ENCODE data around the gene SAFB2.

Gene SAFB2

DNA sequence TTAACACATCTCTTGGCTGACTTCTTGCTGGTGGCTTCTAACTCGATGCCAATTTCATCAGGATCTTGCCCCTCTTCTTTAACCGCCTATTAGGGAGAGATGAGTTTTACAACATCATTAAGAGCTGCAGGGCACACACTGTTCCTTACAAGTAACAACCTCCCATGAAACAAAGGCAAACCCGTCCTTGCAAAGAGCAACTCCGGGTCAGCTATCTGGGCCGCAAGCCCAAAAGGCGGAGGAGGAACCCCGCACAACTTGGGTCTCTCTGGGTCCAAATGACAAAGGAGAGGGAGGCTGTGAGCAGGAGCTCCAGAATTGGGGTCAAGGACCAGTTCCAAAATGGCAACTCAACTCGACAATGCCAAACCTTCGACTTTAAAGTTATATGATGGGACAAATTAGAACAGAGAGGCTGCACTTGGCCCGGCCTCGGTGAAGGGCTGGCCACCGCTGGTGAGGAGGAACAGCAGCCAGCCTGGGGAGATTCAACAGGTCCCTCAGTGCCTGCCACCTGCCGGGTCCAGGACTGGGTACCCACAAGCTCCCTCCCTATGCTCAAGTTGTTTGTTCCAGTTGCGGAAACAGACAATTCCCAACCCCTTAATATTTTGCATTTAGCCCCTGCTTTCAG, 1.1 kb downstream of the SAFB2 start:
- TF ChIP-seq, protein P1, sequence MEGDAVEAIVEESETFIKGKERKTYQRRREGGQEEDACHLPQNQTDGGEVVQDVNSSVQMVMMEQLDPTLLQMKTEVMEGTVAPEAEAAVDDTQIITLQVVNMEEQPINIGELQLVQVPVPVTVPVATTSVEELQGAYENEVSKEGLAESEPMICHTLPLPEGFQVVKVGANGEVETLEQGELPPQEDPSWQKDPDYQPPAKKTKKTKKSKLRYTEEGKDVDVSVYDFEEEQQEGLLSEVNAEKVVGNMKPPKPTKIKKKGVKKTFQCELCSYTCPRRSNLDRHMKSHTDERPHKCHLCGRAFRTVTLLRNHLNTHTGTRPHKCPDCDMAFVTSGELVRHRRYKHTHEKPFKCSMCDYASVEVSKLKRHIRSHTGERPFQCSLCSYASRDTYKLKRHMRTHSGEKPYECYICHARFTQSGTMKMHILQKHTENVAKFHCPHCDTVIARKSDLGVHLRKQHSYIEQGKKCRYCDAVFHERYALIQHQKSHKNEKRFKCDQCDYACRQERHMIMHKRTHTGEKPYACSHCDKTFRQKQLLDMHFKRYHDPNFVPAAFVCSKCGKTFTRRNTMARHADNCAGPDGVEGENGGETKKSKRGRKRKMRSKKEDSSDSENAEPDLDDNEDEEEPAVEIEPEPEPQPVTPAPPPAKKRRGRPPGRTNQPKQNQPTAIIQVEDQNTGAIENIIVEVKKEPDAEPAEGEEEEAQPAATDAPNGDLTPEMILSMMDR (IDR thresholded peaks at IDR 0.05; ENCODE audit: low read depth, low read length): no peak
- peak overlapping the region; percentile 99 to 100 for H3K4me3 ChIP-seq (replicated peaks in 1 of 2; ENCODE audit: low read depth in 2 of 2, low read length in 2 of 2)
- DNase-seq (ENCODE audit: low read depth in 2 of 2): peak in 1 of 2 donors; percentile 24

DNA sequence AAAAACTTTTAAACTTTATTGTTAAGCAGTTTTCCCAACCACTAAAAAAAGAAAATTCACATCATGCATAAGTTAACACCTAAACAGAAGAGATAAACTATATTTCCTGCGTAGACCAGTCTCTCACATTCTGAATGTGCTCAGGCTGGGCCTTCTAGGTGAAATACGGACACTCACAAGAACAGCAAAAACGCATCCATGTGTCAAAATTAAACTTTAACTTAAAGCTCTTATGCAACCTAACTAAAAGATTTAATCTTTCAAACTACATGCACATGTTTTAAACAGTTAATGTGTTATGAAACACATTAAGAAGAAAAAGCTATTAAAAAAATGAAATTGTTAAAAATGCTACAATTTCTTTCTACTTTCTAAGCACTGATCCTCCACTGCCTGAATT, 2.6 kb downstream of the SAFB2 start:
- DNase-seq (ENCODE audit: low read depth in 2 of 2): no peak
- no peak overlapping the region for H3K4me3 ChIP-seq (replicated peaks in 1 of 2; ENCODE audit: low read depth in 2 of 2, low read length in 2 of 2)
- TF ChIP-seq, protein P1 (IDR thresholded peaks at IDR 0.05; ENCODE audit: low read depth, low read length): no peak

DNA sequence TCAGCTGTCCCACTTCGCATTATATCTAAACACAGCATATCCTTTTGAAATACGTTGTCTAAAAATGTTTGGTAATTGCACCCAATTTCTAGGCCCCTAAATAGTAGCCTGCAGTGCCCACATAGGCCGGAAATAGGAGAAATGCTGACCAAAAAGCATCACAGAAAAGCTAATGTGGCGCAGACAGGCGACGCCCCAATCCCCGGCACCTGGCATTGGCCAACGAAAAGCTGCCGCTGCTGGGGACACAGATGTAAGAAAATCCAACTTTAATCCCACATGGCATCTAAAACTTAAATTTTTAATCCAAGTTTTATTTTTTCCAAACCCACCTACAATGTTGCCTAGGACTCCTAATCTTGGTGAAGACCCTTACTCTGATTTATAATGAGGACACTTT, 4.0 kb downstream of the SAFB2 start:
- TF ChIP-seq, protein P1 (IDR thresholded peaks at IDR 0.05; ENCODE audit: low read depth, low read length): no peak
- no peak overlapping the region for H3K4me3 ChIP-seq (replicated peaks in 1 of 2; ENCODE audit: low read depth in 2 of 2, low read length in 2 of 2)

DNA sequence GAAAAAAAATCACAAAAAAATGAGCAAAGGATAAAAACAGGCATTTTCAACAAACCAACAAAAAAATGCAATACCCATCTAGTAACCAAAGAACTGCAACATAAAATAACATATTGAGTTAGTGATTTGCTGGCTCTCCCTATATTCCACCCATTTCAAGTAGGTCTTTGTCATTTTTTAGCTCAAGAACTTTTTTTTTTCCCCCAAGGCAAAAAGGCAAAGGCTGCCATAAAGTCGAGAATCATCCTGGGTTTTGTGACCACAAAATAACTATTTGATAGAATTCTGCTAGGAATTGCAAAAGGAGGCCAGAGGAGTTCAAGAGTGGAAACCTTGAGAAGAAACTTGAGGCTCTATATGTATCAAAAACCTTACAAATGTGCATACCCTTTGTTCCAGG, 5.5 kb downstream of the SAFB2 start:
- no peak for DNase-seq (ENCODE audit: low read depth in 2 of 2)
- no peak overlapping the region for H3K4me3 ChIP-seq (replicated peaks in 1 of 2; ENCODE audit: low read depth in 2 of 2, low read length in 2 of 2)
- TF ChIP-seq, protein P1 (IDR thresholded peaks at IDR 0.05; ENCODE audit: low read depth, low read length): no peak

More for the DNA sequence above, 4.0 kb downstream of the SAFB2 start:
- no peak for DNase-seq (ENCODE audit: low read depth in 2 of 2)

DNA sequence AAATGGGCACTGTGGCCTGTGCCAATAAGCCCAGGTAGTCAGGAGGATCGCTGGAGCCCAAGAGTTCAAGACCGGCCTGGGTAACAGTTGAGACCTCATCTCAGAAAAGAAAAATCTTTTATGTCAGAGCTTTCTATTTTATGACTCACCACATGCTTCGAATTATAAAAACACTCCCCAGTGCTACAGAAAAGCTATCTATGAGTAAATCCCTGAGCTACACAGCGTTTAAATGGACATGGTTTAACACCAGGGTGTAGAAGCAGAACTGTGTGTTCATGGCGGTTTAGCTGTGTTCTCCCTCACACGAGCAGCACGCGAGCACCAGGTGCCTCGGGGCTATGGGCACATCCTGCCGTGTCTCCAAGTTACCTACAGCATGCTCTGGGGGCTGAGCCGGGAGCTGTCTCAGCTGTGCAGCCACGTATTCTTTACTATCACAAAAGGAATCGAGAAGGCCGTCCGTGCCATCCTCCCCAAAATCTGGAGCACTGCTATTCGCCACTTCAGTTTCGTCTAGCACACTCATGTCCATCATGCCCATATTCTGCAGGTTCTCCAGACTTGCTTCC, 6.7 kb downstream of the SAFB2 start:
- no peak overlapping the region for H3K4me3 ChIP-seq (replicated peaks in 1 of 2; ENCODE audit: low read depth in 2 of 2, low read length in 2 of 2)
- TF ChIP-seq, protein P1 (IDR thresholded peaks at IDR 0.05; ENCODE audit: low read depth, low read length): no peak
- DNase-seq (ENCODE audit: low read depth in 2 of 2): peak in 1 of 2 donors; percentile 27

DNA sequence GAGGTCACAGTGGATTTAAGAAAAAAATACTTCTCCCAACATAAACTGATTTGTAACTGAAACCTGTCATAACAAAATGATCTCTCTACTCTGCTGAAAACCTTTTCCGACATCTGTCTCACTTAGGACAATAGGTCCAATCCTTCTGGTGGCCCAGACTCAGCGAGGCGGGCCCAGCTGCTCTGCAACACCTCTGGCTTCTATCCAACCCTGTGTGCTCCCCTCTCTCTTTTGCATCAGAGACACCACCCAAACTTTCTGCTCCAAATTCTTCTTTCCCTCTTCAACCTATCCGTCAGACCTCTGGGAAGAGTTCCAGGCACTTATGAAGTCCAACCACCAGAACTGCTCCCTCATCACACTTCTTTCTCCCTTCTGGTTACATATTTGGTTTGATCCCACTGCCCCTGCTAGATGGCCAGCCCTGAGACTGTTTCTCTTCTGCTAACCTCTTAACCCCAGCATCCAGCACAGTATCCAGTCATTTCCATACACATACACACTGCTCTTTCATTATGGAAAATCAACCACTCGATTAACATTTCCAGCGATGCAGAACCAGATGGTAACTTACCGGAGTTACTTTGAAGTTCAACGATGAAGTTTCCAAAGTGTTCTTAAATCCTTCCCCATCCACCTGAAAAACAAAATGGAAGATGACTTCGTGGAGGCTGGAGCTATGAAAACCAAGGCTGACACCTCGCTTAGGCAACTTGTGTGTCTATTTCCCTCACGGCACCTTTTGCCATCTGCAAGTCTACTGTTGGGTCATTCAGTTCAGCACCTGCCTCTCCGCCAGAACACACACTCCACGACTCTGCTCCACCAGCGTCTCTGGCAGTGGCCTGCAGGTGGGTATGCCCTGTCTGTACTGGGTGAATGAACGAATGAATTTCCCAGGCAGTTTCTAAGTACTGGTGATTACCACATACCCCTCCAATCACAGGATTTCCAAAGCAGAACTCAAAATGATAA, 9.4 kb downstream of the SAFB2 start:
- no peak for DNase-seq (ENCODE audit: low read depth in 2 of 2)
- H3K4me3 ChIP-seq (replicated peaks in 1 of 2; ENCODE audit: low read depth in 2 of 2, low read length in 2 of 2): no peak overlapping the region
- TF ChIP-seq, protein P1 (IDR thresholded peaks at IDR 0.05; ENCODE audit: low read depth, low read length): no peak
